GM19397 (cell line): ENCODE results near the gene SLC27A5.
A peak's percentile ranks its signal among the peaks of the same experiment; 100 is the strongest.
"Not testable (repeated sequence)": the region's sequence is repeated elsewhere in the genome, so short reads cannot be mapped to it uniquely, and the experiment has no call there.

ENCODE experiments used
- ATAC-seq: cut with Tn5 transposase; IDR thresholded peaks from one replicate; pipeline ENCODE4 v1.9.1; 2021; ENCODE audit warnings: mild to moderate bottlenecking, moderate library complexity; ENCODE audit not compliant: unreplicated experiment

The SLC27A5 gene

DNA sequence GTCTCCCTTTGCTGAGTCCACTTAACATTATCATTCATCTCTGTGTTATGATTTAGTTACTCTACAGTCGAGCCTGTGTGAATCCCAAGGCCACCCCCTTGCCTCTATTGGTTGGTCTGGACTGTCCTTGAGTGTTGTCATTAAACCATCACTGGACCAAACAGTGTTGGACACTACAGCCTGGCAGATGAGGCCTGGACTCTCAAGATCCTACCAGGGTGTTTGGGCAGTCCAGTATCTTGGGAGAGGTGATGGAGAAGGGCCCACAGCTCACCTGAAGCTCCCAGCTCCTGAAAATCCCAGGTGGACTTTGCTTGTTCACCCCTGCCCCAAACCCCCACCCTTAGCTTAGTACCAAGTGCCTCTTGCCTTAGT lies 39.3 kb upstream of the SLC27A5 start:
- ATAC-seq: no peak

DNA sequence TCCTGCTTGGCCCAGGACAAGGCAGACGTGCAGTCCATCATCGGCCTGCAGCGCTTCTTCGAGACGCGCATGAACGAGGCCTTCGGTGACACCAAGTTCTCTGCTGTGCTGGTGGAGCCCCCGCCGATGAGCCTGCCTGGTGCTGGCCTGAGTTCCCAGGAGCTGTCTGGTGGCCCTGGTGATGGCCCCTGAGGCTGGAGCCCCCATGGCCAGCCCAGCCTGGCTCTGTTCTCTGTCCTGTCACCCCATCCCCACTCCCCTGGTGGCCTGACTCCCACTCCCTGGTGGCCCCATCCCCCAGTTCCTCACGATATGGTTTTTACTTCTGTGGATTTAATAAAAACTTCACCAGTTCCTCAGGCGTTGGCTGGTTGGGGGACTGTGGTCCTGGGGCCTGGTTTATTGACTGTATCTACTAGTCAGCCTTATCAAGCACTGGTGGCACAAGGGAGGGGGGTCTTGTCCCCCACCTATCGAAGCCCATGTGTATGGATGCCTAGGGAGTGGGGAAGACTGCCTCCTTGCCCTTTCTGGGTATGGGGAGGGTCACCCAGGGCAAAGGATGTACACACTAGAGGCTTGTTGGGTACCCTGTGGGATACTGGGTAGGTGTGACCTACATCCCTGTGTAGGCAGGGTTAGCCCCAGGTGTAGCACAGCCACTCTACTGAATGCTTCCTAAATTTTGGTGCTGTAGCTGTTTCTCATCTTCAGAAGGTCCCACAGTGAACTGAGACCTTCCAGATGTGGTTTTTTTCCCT lies 38.8 kb upstream of the SLC27A5 start:
- ATAC-seq: no peak

DNA sequence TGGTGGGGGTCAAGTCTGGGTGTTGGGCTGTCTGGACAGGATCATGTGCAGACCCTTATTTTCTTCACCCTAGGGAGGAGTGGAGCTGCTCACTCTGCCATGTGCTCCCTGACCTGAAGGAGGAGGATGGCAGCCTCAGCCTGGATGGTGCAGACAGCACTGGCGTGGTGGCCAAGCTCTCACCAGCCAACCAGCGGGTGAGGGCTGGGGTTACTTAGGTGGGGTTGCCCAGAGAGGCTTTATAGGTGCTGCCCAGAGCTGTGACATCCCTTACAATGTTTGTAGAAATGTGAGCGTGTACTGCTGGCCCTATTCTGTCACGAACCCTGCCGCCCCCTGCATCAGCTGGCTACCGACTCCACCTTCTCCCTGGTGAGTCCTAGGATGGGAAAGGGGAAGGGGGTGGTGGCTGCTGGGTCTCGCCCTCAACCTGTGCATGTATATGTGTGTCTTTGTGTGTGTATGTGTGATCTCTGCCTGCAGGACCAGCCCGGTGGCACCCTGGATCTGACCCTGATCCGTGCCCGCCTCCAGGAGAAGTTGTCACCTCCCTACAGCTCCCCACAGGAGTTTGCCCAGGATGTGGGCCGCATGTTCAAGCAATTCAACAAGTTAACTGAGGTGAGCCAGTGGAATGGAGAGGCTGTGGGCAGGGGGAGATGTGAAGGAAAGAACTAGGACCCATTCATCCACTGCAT lies 38.0 kb upstream of the SLC27A5 start:
- no peak for ATAC-seq

DNA sequence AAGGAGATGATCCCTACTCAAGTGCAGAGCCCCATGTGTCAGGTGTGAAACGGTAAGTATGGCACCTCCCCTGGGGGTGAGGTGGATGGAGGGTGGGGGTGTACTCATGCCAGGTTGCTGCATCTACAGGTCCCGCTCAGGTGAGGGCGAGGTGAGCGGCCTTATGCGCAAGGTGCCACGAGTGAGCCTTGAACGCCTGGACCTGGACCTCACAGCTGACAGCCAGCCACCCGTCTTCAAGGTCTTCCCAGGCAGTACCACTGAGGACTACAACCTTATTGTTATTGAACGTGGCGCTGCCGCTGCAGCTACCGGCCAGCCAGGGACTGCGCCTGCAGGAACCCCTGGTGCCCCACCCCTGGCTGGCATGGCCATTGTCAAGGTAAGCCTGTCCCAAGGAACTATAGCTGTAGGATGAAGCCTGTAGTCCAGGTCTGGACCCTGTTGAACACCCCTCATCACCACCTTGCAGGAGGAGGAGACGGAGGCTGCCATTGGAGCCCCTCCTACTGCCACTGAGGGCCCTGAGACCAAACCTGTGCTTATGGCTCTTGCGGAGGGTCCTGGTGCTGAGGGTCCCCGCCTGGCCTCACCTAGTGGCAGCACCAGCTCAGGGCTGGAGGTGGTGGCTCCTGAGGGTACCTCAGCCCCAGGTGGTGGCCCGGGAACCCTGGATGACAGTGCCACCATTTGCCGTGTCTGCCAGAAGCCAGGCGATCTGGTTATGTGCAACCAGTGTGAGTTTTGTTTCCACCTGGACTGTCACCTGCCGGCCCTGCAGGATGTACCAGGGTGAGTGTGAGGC lies 37.3 kb upstream of the SLC27A5 start:
- no peak for ATAC-seq

- no peak for ATAC-seq
These were observed 35.8 kb upstream of the SLC27A5 start for GRCh38 chr19:58547323-58548312.

- no peak for ATAC-seq
These were observed 34.3 kb upstream of the SLC27A5 start for GRCh38 chr19:58546019-58546530.

DNA sequence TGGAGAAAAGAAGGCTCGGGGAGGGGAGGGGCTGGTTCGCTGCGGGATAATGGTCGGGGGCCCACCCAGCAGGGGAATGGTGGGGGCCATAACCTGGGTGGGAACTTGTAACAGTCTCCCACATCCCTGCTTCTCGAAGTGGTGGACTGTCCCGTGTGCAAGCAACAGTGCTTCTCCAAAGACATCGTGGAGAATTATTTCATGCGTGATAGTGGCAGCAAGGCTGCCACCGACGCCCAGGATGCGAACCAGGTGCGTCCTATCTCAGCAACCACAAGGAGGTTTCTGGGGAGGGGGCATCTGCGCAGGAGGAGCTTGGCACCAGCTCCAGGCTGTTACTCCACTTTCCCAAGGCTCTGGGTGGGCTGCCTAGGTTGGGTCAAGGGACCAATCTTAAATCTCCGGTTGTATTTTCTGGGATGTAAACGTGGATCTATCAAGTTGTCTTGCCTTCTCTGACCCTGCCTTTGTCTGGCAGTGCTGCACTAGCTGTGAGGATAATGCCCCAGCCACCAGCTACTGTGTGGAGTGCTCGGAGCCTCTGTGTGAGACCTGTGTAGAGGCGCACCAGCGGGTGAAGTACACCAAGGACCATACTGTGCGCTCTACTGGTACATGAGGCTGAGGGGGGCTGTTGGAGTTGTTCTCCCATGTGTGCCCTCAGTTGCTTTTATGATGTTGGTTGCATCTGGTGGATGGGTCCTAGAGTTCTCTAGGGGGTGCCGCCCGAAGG lies 33.7 kb upstream of the SLC27A5 start:
- ATAC-seq: no peak

GRCh38 chr19:58544591-58545285 lies 32.9 kb upstream of the SLC27A5 start:
- peak; percentile 58 for ATAC-seq

DNA sequence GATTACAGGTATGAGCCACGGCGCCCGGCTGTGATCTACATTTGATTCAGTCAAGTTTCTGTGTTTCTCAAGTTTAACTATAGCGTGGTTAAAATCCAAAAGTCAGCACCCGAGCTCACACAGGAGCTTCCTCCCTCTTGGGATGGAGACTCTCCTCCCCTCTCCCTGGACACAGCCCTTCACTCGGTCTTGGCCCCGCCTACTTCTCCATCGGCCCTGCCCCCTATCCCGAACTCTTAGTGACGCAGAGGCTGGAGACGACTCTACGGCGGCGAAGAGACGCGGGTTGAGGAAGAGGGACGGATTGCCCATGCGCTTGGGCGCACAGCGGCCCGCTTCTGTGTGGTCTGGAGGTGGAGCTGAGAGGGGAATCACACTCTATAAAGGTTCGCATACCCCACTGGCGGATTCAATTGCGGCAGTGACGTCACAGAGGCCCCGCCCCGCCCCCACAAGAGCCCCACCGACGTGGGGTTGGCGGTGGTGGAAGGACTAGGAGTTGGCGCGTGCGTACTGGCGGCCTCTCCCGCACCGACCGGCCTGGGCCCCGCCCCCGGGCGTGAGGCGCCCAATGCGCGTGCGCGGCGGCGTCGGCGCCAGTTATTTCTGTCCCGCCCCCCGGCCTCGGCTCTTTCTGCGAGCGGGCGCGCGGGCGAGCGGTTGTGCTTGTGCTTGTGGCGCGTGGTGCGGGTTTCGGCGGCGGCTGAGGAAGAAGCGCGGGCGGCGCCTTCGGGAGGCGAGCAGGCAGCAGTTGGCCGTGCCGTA lies 32.2 kb upstream of the SLC27A5 start, which contains the start of gene TRIM28:
TSS of gene TRIM28 (plus strand) at position 239 of the 765 bp plus-strand sequence. CDS start 694 bp downstream, outside the sequence.
- peak; percentile 79 for ATAC-seq

DNA sequence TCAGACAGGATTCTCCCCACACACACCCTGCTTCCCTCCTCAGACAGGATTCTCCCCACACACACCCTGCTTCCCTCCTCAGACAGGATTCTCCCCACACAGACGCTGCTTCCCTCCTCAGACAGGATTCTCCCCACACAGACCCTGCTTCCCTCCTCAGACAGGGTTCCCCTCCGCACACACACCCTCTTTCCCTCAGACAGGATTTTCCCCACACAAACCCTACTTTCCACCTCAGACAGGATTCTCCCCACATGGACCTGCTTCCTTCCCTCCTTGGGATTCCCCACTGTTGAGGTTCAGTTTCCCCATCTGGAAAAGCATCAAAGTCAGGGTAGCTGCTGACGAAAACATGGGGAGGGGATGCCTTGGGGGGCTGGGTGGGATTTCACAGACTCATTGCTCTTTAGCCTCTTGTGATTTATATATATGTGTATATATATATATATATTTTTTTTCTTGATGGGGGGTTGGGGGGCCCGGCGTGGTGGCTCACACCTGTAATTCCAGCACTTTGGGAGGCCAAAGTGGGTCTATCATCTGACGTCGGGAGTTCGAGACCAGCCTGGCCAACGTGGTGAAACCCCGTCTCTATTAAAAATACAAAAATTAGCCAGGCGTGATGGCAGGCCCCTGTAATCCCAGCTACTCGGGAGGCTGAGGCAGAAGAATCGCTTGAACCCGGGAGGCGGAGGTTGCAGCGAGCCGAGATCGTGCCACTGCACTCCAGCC lies 31.0 kb upstream of the SLC27A5 start:
- ATAC-seq: not testable (repeated sequence)

- ATAC-seq: not testable (repeated sequence)
These were observed 27.4 kb upstream of the SLC27A5 start for GRCh38 chr19:58539169-58539559.

GRCh38 chr19:58538257-58539168 lies 26.7 kb upstream of the SLC27A5 start:
- ATAC-seq: no peak

DNA sequence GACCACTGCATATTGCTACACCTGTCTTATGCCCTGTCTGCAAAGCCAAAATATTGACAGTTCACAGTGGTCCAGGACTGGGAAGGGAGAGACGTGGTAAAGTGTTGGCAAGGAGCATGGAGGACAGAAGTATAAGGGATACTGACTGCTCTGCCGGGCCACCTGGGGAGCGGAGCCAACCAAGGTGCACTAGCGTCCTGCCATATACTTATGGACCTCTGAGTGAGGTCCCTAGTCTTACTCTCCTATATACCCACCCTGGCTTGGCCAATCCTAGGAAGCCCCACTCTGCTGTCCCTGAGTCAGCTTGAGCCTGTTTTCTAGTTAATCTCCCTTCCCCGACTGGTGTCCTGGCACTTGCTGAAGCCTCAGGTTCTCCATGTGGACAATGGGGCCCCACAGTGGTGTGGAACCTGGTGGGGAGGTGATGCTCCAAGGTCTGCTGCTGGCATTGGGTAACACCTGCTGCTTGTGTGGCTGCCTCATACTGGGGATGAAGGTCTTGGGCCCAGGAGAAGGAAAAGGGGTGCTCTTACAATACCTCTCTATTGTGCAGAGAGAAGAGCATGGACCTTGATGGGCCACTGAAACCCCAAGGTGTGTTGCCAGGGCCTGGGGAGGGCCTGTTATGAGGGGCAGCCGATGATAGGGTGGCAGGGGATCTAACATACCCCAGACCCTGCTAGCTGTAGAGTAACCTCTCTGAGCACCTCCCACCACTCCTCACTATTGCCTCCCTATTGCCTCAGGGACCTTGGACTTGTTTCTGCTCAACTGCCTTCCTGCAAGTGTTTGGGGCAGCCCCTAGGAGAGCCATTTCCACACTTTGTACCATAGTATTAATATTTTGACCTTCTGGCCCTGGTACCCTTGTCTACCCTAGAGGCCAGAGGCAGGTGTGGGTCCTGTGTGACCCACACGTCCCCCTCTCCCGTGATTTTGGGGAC lies 25.3 kb upstream of the SLC27A5 start:
- ATAC-seq: no peak

DNA sequence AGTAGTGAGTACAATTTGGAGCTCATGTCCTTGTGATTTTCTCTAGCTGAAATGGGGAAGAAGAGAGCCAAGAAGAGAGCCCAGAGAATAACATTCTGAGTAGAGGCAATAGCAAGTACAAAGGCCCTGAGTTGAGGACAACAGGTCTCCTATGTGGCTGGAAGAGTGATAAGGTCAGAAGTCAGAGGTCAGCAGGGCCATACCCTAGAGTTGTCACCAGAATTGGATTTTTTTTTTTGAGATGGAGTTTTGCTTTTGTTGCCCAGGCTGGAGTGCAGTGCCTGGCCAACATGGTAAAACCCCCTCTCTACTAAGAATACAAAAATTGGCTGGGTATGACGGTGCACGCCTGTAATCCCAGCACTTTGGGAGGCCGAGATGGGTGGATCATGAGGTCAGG lies 24.1 kb upstream of the SLC27A5 start:
- ATAC-seq: no peak
